Measurements from ENCODE around the gene KCNH2.
A peak's percentile ranks its signal among the peaks of the same experiment; 100 is the strongest.

GRCh38 chr7:151012911-151013347 is 34.8 kb upstream of the KCNH2 start:
- peak; percentile 11 to 53 (median 50) for TF ChIP-seq CTCF (IDR thresholded peaks at IDR 0.05)
- TF ChIP-seq POLR2A (IDR thresholded peaks at IDR 0.05), result no peak

Measured in body of pancreas (tissue), 4 donors.